Left colon (tissue), 2 donors: ENCODE measurements around the gene CEP78. TPM values are rescaled to one million over a fixed set of nuclear protein-coding genes. Genes with fewer than 3 reads are reported as not detected.
"Not testable (repeated sequence)": the region's sequence is repeated elsewhere in the genome, so short reads cannot be mapped to it uniquely, and the experiment has no call there.

Experiments used
- ATAC-seq: fragments of 200-7000 bp; cut with Tn5 transposase; one replicate; pipeline ENCODE4 v1.9.1; 2020; ENCODE audit warnings: mild to moderate bottlenecking, moderate library complexity
- DNase-seq, 2 donors: peaks; one replicate each; pipeline ENCODE4 v3.0.0-alpha.2; 2020
- intact Hi-C, 2 donors: fragments of 100-400 bp; cut with DNase I in 1 of 2; cut with micrococcal nuclease in 1 of 2; formaldehyde crosslinking; loops; one replicate each; pipeline versions ENCODE4 v1.11.2 to v1.14.0; 2022; cut with DNase I, micrococcal nuclease
- total RNA-seq, 2 donors: library from RNA; stranded (reverse); fragmentation: NEBNext Ultra II Directional; extraction: Animal tissue kit (Norgen Biotek cat#: 25700); gene quantifications; one replicate each; pipeline ENCODE4 v1.2.1, GENCODE V29; 2021
- donor health status: DM: no; HTN: no; CAD: no.
- donor health status: DM: yes; HTN: yes; CAD: no.

The CEP78 gene
- total RNA-seq, 2 donors from 2014 or later: 7.9 to 11.1 TPM

- DNase-seq, ATAC-seq, intact Hi-C loops: not testable (repeated sequence)
Measured at GRCh38 chr9:78221841-78222240, 14.0 kb upstream of the CEP78 start.

- intact Hi-C loops: no loop called here
- no peak for ATAC-seq
- DNase-seq: no peak
Measured at GRCh38 chr9:78230761-78231160, 5.1 kb upstream of the CEP78 start.

GRCh38 chr9:78232471-78232870, 3.4 kb upstream of the CEP78 start:
- ATAC-seq, DNase-seq, intact Hi-C loops: not testable (repeated sequence)

GRCh38 chr9:78234810-78235209, 1.1 kb upstream of the CEP78 start:
- no peak for DNase-seq

GRCh38 chr9:78235256-78235761, 566 bp upstream of the CEP78 start:
- intact Hi-C loops: no loop called here
- peak; percentile 7 for ATAC-seq
- no peak for DNase-seq

More at GRCh38 chr9:78234810-78235209, 1.1 kb upstream of the CEP78 start:
- intact Hi-C loops: no loop called here
- ATAC-seq: no peak

- ATAC-seq: peak; percentile 15
- DNase-seq: no peak
- intact Hi-C loops: no loop called here
Measured at GRCh38 chr9:78236551-78236910, 656 bp downstream of the CEP78 start.

- ATAC-seq (no peak), DNase-seq (no peak)
- intact Hi-C loops: no loop called here
Measured at GRCh38 chr9:78238046-78239038, 2.5 kb downstream of the CEP78 start.

- intact Hi-C loops: no loop called here
- DNase-seq (peak; percentile 35 to 63), ATAC-seq (peak; percentile 43)
Measured at GRCh38 chr9:78239506-78239905, 3.6 kb downstream of the CEP78 start.

- intact Hi-C loops: no loop called here
- no peak for DNase-seq
- ATAC-seq: no peak
Measured at GRCh38 chr9:78242041-78242440, 6.2 kb downstream of the CEP78 start.

- ATAC-seq (no peak), DNase-seq (no peak)
- intact Hi-C loops: no loop called here
Measured at GRCh38 chr9:78243130-78243529, 7.3 kb downstream of the CEP78 start.

GRCh38 chr9:78245401-78245800, 9.5 kb downstream of the CEP78 start:
- no peak for DNase-seq
- ATAC-seq: no peak
- intact Hi-C loops: no loop called here

- intact Hi-C loops: no loop called here
- ATAC-seq (no peak), DNase-seq (no peak)
Measured at GRCh38 chr9:78248635-78249034, 12.8 kb downstream of the CEP78 start.

- DNase-seq: no peak
- intact Hi-C loops: no loop called here
- no peak for ATAC-seq
Measured at GRCh38 chr9:78249542-78249941, 13.7 kb downstream of the CEP78 start.

GRCh38 chr9:78252616-78253015, 16.7 kb downstream of the CEP78 start:
- intact Hi-C loops: no loop called here
- DNase-seq (no peak), ATAC-seq (no peak)

- intact Hi-C loops: no loop called here
- no peak for DNase-seq
- ATAC-seq: no peak
Measured at GRCh38 chr9:78253285-78253684, 17.4 kb downstream of the CEP78 start.

GRCh38 chr9:78261403-78262001, 25.6 kb downstream of the CEP78 start:
- DNase-seq (no peak), ATAC-seq (no peak)
- intact Hi-C loops: loop anchor here in 1 of 2 donors (5.0 kb wide), 1 partner anchor 106 kb away; no protein-coding TSS in a partner anchor

- no peak for ATAC-seq
- intact Hi-C loops: loop anchor here in 1 of 2 donors (5.0 kb wide), 1 partner anchor 105 kb away; no protein-coding TSS in a partner anchor
- no peak for DNase-seq
Measured at GRCh38 chr9:78262655-78263054, 26.8 kb downstream of the CEP78 start.

GRCh38 chr9:78267889-78268288, 32.0 kb downstream of the CEP78 start:
- intact Hi-C loops: no loop called here
- no peak for ATAC-seq
- DNase-seq: no peak

GRCh38 chr9:78269784-78270183, 33.9 kb downstream of the CEP78 start:
- no peak for ATAC-seq
- intact Hi-C loops: no loop called here
- DNase-seq: no peak

GRCh38 chr9:78272307-78272706, 36.4 kb downstream of the CEP78 start:
- ATAC-seq (no peak), DNase-seq (no peak)
- intact Hi-C loops: no loop called here
